Measurements from ENCODE around the gene CCL1. TPM values are rescaled to one million over a fixed set of nuclear protein-coding genes. Genes with fewer than 3 reads are reported as not detected.
A peak's percentile ranks its signal among the peaks of the same experiment; 100 is the strongest.

Gene CCL1
- polyA plus RNA-seq, 3 donors, result not detected

DNA sequence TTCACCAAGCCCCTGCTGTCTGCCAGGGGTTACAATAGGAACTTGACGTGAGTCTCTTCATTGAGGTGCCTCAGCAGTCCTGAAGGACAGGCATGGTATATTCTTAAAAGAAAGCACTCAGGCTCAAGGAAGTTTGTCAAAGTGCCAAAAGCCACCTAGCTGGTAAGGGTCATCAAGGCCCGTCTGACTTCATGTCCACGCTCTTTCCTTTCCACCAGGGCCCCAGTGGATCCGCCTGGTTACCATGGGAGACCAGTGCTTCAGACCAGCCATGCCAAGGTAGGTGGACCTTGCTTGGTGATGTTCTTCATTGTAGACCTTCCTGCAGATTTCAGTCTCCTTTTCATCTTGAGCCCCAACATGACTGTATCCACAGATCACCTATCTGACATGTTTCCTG is 27.6 kb upstream of the CCL1 start:
- H3K27ac ChIP-seq (ENCODE audit: low read depth in 1 of 2, low read length in 2 of 2), result no peak overlapping the region
- no peak overlapping the region for H3K4me3 ChIP-seq (replicated peaks in 1 of 3; ENCODE audit: low read depth in 2 of 3, low read length in 3 of 3)
- H3K4me1 Mint-ChIP-seq, result peaks cover 23% of the 10 kb centered on the region
- no peak overlapping the region for H3K4me3 Mint-ChIP-seq
- H3K9me3 Mint-ChIP-seq, result no peaks in the 10 kb centered on the region
- no peak overlapping the region for H3K27ac Mint-ChIP-seq
- WGBS (ENCODE audit: insufficient coverage), result 100% methylated on average over 4 of the region's 4 CpGs
- no peak overlapping the region for H2AFZ ChIP-seq (ENCODE audit: insufficient read depth, low read depth, low read length, poor library complexity, severe bottlenecking)
- no peak overlapping the region for H3K4me2 ChIP-seq (replicated peaks; ENCODE audit: extremely low read depth, low read length, poor library complexity, severe bottlenecking)
- TF ChIP-seq, protein P1, sequence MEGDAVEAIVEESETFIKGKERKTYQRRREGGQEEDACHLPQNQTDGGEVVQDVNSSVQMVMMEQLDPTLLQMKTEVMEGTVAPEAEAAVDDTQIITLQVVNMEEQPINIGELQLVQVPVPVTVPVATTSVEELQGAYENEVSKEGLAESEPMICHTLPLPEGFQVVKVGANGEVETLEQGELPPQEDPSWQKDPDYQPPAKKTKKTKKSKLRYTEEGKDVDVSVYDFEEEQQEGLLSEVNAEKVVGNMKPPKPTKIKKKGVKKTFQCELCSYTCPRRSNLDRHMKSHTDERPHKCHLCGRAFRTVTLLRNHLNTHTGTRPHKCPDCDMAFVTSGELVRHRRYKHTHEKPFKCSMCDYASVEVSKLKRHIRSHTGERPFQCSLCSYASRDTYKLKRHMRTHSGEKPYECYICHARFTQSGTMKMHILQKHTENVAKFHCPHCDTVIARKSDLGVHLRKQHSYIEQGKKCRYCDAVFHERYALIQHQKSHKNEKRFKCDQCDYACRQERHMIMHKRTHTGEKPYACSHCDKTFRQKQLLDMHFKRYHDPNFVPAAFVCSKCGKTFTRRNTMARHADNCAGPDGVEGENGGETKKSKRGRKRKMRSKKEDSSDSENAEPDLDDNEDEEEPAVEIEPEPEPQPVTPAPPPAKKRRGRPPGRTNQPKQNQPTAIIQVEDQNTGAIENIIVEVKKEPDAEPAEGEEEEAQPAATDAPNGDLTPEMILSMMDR (IDR thresholded peaks at IDR 0.05), result no peak
- H3K9me3 ChIP-seq (replicated peaks in 1 of 2; ENCODE audit: control insufficient read depth in 1 of 2, insufficient read depth in 1 of 2, low read length in 2 of 2), result no peaks in the 10 kb centered on the region
- DNase-seq, result no peak
- no peak overlapping the region for H3K9ac ChIP-seq (ENCODE audit: insufficient read depth, low read length, poor library complexity, severe bottlenecking)
- no peaks in the 10 kb centered on the region for H4K20me1 ChIP-seq (ENCODE audit: insufficient read depth, low read length)
- no peaks in the 10 kb centered on the region for H3K36me3 Mint-ChIP-seq
- H3K4me1 ChIP-seq (ENCODE audit: control insufficient read depth in 1 of 2, insufficient read depth in 2 of 2, low read length in 2 of 2), result peaks cover 17 to 20% of the 10 kb centered on the region in 2 donors
- H3K27me3 Mint-ChIP-seq (ENCODE audit: low read depth in 3 of 3), result peaks cover 4 to 8% (median 5%) of the 10 kb centered on the region in 3 donors
- H3K79me2 ChIP-seq (ENCODE audit: insufficient read depth, low read length), result no peaks in the 10 kb centered on the region
- no peaks in the 10 kb centered on the region for H3K27me3 ChIP-seq (ENCODE audit: control insufficient read depth in 2 of 2, insufficient read depth in 2 of 2, low read length in 2 of 2)
- no peaks in the 10 kb centered on the region for H3K36me3 ChIP-seq (replicated peaks in 1 of 2; ENCODE audit: control insufficient read depth in 1 of 2, insufficient read depth in 2 of 2, low read length in 2 of 2)
- intact Hi-C loops (cut with micrococcal nuclease), result no loop called here

GRCh38 chr17:34389126-34389750 is 26.2 kb upstream of the CCL1 start:
- 50% methylated on average over 2 of the region's 6 CpGs for WGBS (ENCODE audit: insufficient coverage)
- H3K9ac ChIP-seq (ENCODE audit: insufficient read depth, low read length, poor library complexity, severe bottlenecking), result no peak overlapping the region
- H2AFZ ChIP-seq (ENCODE audit: insufficient read depth, low read depth, low read length, poor library complexity, severe bottlenecking), result no peak overlapping the region
- peak overlapping the region in 2 of 7 donors; percentile 24 to 43 for H3K27ac Mint-ChIP-seq
- no peak overlapping the region for H3K4me3 ChIP-seq (replicated peaks in 1 of 3; ENCODE audit: low read depth in 2 of 3, low read length in 3 of 3)
- no peaks in the 10 kb centered on the region for H3K79me2 ChIP-seq (ENCODE audit: insufficient read depth, low read length)
- H3K36me3 ChIP-seq (replicated peaks in 1 of 2; ENCODE audit: control insufficient read depth in 1 of 2, insufficient read depth in 2 of 2, low read length in 2 of 2), result no peaks in the 10 kb centered on the region
- no peak overlapping the region for H3K4me2 ChIP-seq (replicated peaks; ENCODE audit: extremely low read depth, low read length, poor library complexity, severe bottlenecking)
- no peaks in the 10 kb centered on the region for H3K27me3 ChIP-seq (ENCODE audit: control insufficient read depth in 2 of 2, insufficient read depth in 2 of 2, low read length in 2 of 2)
- no peak for DNase-seq
- no peaks in the 10 kb centered on the region for H3K9me3 ChIP-seq (replicated peaks in 1 of 2; ENCODE audit: control insufficient read depth in 1 of 2, insufficient read depth in 1 of 2, low read length in 2 of 2)
- TF ChIP-seq, protein P1 (IDR thresholded peaks at IDR 0.05), result no peak
- H3K4me1 ChIP-seq (ENCODE audit: control insufficient read depth in 1 of 2, insufficient read depth in 2 of 2, low read length in 2 of 2), result peaks cover 17 to 20% of the 10 kb centered on the region in 2 donors
- intact Hi-C loops (cut with micrococcal nuclease), result no loop called here
- H4K20me1 ChIP-seq (ENCODE audit: insufficient read depth, low read length), result no peaks in the 10 kb centered on the region
- H3K9me3 Mint-ChIP-seq, result no peaks in the 10 kb centered on the region
- H3K27me3 Mint-ChIP-seq (ENCODE audit: low read depth in 3 of 3), result peaks cover 4 to 5% (median 4%) of the 10 kb centered on the region in 3 donors
- H3K4me3 Mint-ChIP-seq, result no peak overlapping the region
- no peak overlapping the region for H3K27ac ChIP-seq (ENCODE audit: low read depth in 1 of 2, low read length in 2 of 2)
- no peaks in the 10 kb centered on the region for H3K36me3 Mint-ChIP-seq
- peaks cover 27% of the 10 kb centered on the region for H3K4me1 Mint-ChIP-seq

Measured in CD14-positive monocyte (primary cell).